Panc1 (cell line): ENCODE measurements around the gene NSD1. TPM values are rescaled to one million over a fixed set of nuclear protein-coding genes. Genes with fewer than 3 reads are reported as not detected.

Experiments
- ATAC-seq: fragments of 200-7000 bp; cut with Tn5 transposase; 2 replicates; pipeline ENCODE4 v1.9.1; 2020; ENCODE audit warnings: mild to moderate bottlenecking, moderate library complexity
- BruUV-seq: library from RNA; stranded (reverse); fragments of 400-500 nt; replicated peaks from 2 replicates; lab custom pipeline; 2021; lab: Mats Ljungman, UMichigan
- CTCF ChIA-PET: fragments of 300-600 bp; sonication (Branson Sonifier 250); formaldehyde crosslinking; loops from one replicate; lab custom pipeline; 2022; ENCODE audit warnings: antibody characterized with exemption; lab: Charles Lee
- POLR2A ChIA-PET: fragments of 300-600 bp; sonication (Branson Sonifier 250); formaldehyde crosslinking; loops from one replicate; lab custom pipeline; 2022; ENCODE audit warnings: antibody characterized with exemption; lab: Charles Lee
- DNase-seq: peaks from one replicate; pipeline ENCODE4 v3.0.0-alpha.2; 2010; ENCODE audit warnings: low read depth, low spot score
- H3K27ac ChIP-seq: 2 replicates; pipeline ENCODE4 v1.5.1; 2011; ENCODE audit warnings: mild to moderate bottlenecking, low read length, inconsistent platforms
- H3K27me3 ChIP-seq: fragments of 200-500 bp; sonication (Bioruptor generic); 2 replicates; pipeline ENCODE4 v1.6.0; 2014; ENCODE audit warnings: low read length, inconsistent platforms; ENCODE audit not compliant: control insufficient read depth, insufficient read depth
- H3K36me3 ChIP-seq: fragments of 200-500 bp; sonication (Bioruptor generic); 2 replicates; pipeline ENCODE4 v1.5.1; 2014; ENCODE audit warnings: inconsistent platforms, mild to moderate bottlenecking, low read length, moderate library complexity; ENCODE audit not compliant: control insufficient read depth, insufficient read depth
- H3K4me1 ChIP-seq: 2 replicates; pipeline ENCODE4 v1.5.1; 2011; ENCODE audit warnings: inconsistent platforms, mild to moderate bottlenecking, low read length, moderate library complexity; ENCODE audit not compliant: control insufficient read depth, insufficient read depth
- H3K4me3 ChIP-seq, 2 experiments: 2 replicates each; pipeline ENCODE4 v1.5.1; 2011 to 2012; ENCODE audit warnings: low read depth in 2 of 2, low read length in 2 of 2, mild to moderate bottlenecking in 2 of 2, inconsistent platforms in 1 of 2, moderate library complexity in 1 of 2
- H3K9me3 ChIP-seq: fragments of 200-500 bp; sonication (Bioruptor generic); 2 replicates; pipeline ENCODE4 v1.5.1; 2014; ENCODE audit warnings: low read depth, mild to moderate bottlenecking, inconsistent platforms, low read length, moderate library complexity; ENCODE audit not compliant: control insufficient read depth, insufficient read depth
- CTCF ChIP-seq: fragments of 450-650 bp; IDR thresholded peaks from 2 replicates; pipeline ENCODE4 v1.5.1; 2017; ENCODE audit warnings: mild to moderate bottlenecking
- POLR2AphosphoS5 ChIP-seq: IDR thresholded peaks from 2 replicates; pipeline ENCODE4 v1.6.1; 2012; ENCODE audit warnings: mild to moderate bottlenecking, low read depth, low read length, moderate library complexity
- REST ChIP-seq, 2 experiments: IDR thresholded peaks; 2 replicates each; pipeline ENCODE4 v1.6.1; 2011 to 2012; ENCODE audit warnings: low read depth in 2 of 2, control low read depth in 1 of 2, low read length in 1 of 2, mild to moderate bottlenecking in 1 of 2, moderate library complexity in 1 of 2; ENCODE audit not compliant: insufficient read depth in 1 of 2
- SIN3A ChIP-seq: IDR thresholded peaks from 2 replicates; pipeline ENCODE4 v1.6.1; 2012; ENCODE audit warnings: low read depth, mild to moderate bottlenecking, low read length, moderate library complexity, borderline replicate concordance; ENCODE audit not compliant: insufficient read depth
- TCF7L2 ChIP-seq: IDR thresholded peaks from 2 replicates; pipeline ENCODE4 v1.6.1; 2011; ENCODE audit warnings: mild to moderate bottlenecking, low read depth, low read length, inconsistent platforms
- in situ Hi-C: cut with HindIII; loops from 2 replicates; pipeline ENCODE4 v1.10.0; 2016; ENCODE audit warnings: low sequenced_read_pairs, low pct_unique_long_range_greater_than_20kb
- intact Hi-C: fragments of 100-400 bp; cut with micrococcal nuclease; formaldehyde crosslinking; loops from one replicate; pipeline ENCODE4 v1.10.0; 2022; ENCODE audit not compliant: unreplicated experiment
- total RNA-seq: library from RNA; stranded (reverse); gene quantifications from one replicate; pipeline ENCODE4 v1.2.1, GENCODE V29; 2021; ENCODE audit not compliant: unreplicated experiment

The NSD1 gene
- total RNA-seq, 1 experiment from 2014 or later: 58.7 TPM

- no peaks in the 10 kb centered on the region for H3K36me3 ChIP-seq
- H3K27me3 ChIP-seq: no peaks in the 10 kb centered on the region
- BruUV-seq: no TSS peak
- no peaks in the 10 kb centered on the region for H3K4me1 ChIP-seq
- in situ Hi-C loops (no loop called here), intact Hi-C loops (no loop called here)
- TF ChIP-seq REST (IDR thresholded peaks at IDR 0.05; ENCODE audit: insufficient read depth in 1 of 2, low read depth in 2 of 2, low read length in 1 of 2): no peak
- no peak for TF ChIP-seq CTCF
- no peak for TF ChIP-seq TCF7L2
- TF ChIP-seq SIN3A: no peak
- TF ChIP-seq POLR2AphosphoS5: no peak
- H3K27ac ChIP-seq: no peak overlapping the region
- ChIA-PET POLR2A (no interaction called here), CTCF (interaction anchor here (0.6 kb wide), 1 partner anchor 127 kb away, joined by 5 read pairs; no protein-coding TSS in a partner anchor)
- ATAC-seq (no peak), DNase-seq (no peak)
- H3K4me3 ChIP-seq: no peak overlapping the region
- H3K9me3 ChIP-seq: no peaks in the 10 kb centered on the region
Measured at GRCh38 chr5:177123789-177124485, 9.6 kb upstream of the NSD1 start.

GRCh38 chr5:177124486-177124991 lies 9.0 kb upstream of the NSD1 start:
- H3K36me3 ChIP-seq: no peaks in the 10 kb centered on the region
- H3K27ac ChIP-seq: no peak overlapping the region
- no peaks in the 10 kb centered on the region for H3K4me1 ChIP-seq
- no peaks in the 10 kb centered on the region for H3K27me3 ChIP-seq
- ChIA-PET CTCF (interaction anchor here (0.6 kb wide), 1 partner anchor 126 kb away, joined by 5 read pairs; no protein-coding TSS in a partner anchor), POLR2A (interaction anchor here (0.7 kb wide), 1 partner anchor 191 kb away, joined by 10 read pairs; no protein-coding TSS in a partner anchor)
- intact Hi-C loops: no loop called here
- TF ChIP-seq SIN3A: no peak
- no peak for TF ChIP-seq TCF7L2
- in situ Hi-C loops: no loop called here
- no peak for DNase-seq
- no peak for ATAC-seq
- no peaks in the 10 kb centered on the region for H3K9me3 ChIP-seq
- no TSS peak for BruUV-seq
- no peak overlapping the region for H3K4me3 ChIP-seq

GRCh38 chr5:177126771-177127170 lies 6.8 kb upstream of the NSD1 start:
- H3K4me1 ChIP-seq: no peaks in the 10 kb centered on the region
- ChIA-PET CTCF (no interaction called here), POLR2A (no interaction called here)
- no peak for DNase-seq
- TF ChIP-seq TCF7L2: no peak
- no peak for TF ChIP-seq POLR2AphosphoS5
- TF ChIP-seq SIN3A: no peak
- no peak for TF ChIP-seq CTCF
- TF ChIP-seq REST (IDR thresholded peaks at IDR 0.05; ENCODE audit: insufficient read depth in 1 of 2, low read depth in 2 of 2, low read length in 1 of 2): no peak
- ATAC-seq: no peak
- no peak overlapping the region for H3K4me3 ChIP-seq
- no peaks in the 10 kb centered on the region for H3K36me3 ChIP-seq
- no TSS peak for BruUV-seq
- intact Hi-C loops: no loop called here
- no peaks in the 10 kb centered on the region for H3K27me3 ChIP-seq
- no peak overlapping the region for H3K27ac ChIP-seq
- no peaks in the 10 kb centered on the region for H3K9me3 ChIP-seq
- in situ Hi-C loops: no loop called here
